OCI-LY3 (cell line): Measurements from ENCODE around the gene HS3ST3B1.

Experiments
- H2AFZ ChIP-seq: fragments of 200-600, 300-600 bp; shearing (Covaris generic); 2 replicates; pipeline ENCODE4 v1.6.0; 2014; ENCODE audit warnings: antibody characterized with exemption, low read depth, low read length
- H3K27ac ChIP-seq: fragments of 200-600, 300-600 bp; sonication (generic); 2 replicates; pipeline ENCODE4 v1.5.1; 2014; ENCODE audit warnings: mild to moderate bottlenecking, low read length, moderate library complexity, mixed read lengths
- H3K27me3 ChIP-seq: fragments of 200-600, 300-600 bp; sonication (generic); 2 replicates; pipeline ENCODE4 v1.6.1; 2014; ENCODE audit warnings: low read depth, low read length, mixed read lengths
- H3K36me3 ChIP-seq: fragments of 200-600, 300-600 bp; sonication (generic); replicated peaks from 2 replicates; pipeline ENCODE3; 2014; ENCODE audit warnings: low read depth, low read length, mixed read lengths
- H3K4me1 ChIP-seq: fragments of 300-600, 200-600 bp; sonication (generic); 2 replicates; pipeline ENCODE4 v1.6.1; 2014; ENCODE audit warnings: low read length, mixed read lengths
- H3K4me2 ChIP-seq: fragments of 200-600, 300-600 bp; sonication (generic); 2 replicates; pipeline ENCODE4 v1.6.1; 2014; ENCODE audit warnings: low read length, mixed read lengths
- H3K4me3 ChIP-seq: fragments of 300-600, 200-600 bp; sonication (generic); 2 replicates; pipeline ENCODE4 v1.5.1; 2014; ENCODE audit warnings: antibody characterized with exemption, mild to moderate bottlenecking, low read length, moderate library complexity
- H3K79me2 ChIP-seq: fragments of 300-600, 200-600 bp; shearing (Covaris generic); 2 replicates; pipeline ENCODE4 v1.6.1; 2014; ENCODE audit warnings: mild to moderate bottlenecking, low read length, mixed read lengths
- H3K9ac ChIP-seq: fragments of 300-600, 200-600 bp; shearing (Covaris generic); 2 replicates; pipeline ENCODE4 v1.6.0; 2014; ENCODE audit warnings: mild to moderate bottlenecking, low read length, moderate library complexity
- H3K9me3 ChIP-seq: fragments of 200-600, 300-600 bp; shearing (Covaris generic); 2 replicates; pipeline ENCODE4 v1.6.1; 2014; ENCODE audit warnings: low read length, mixed read lengths; ENCODE audit not compliant: insufficient read depth
- H4K20me1 ChIP-seq: fragments of 200-600, 300-600 bp; sonication (generic); 2 replicates; pipeline ENCODE4 v1.6.1; 2016; ENCODE audit warnings: low read length, mixed read lengths; ENCODE audit not compliant: insufficient read depth
- CTCF ChIP-seq: fragments of 200-600, 300-600 bp; sonication (generic); IDR thresholded peaks from 2 replicates; pipeline ENCODE4 v1.5.1; 2014; ENCODE audit warnings: antibody characterized with exemption, low read length, low read depth
- EZH2phosphoT487 ChIP-seq: fragments of 200-600 bp; shearing (Covaris generic); IDR thresholded peaks from 2 replicates; pipeline ENCODE4 v1.6.1; 2018; ENCODE audit warnings: antibody characterized with exemption, mixed run types, low read depth

Gene HS3ST3B1

GRCh38 chr17:14330492-14330962 lies 29.6 kb downstream of the HS3ST3B1 start:
- no peak overlapping the region for H3K9ac ChIP-seq
- H3K79me2 ChIP-seq = no peaks in the 10 kb centered on the region
- H3K9me3 ChIP-seq = no peaks in the 10 kb centered on the region
- H3K4me2 ChIP-seq = no peak overlapping the region
- H3K4me1 ChIP-seq = no peaks in the 10 kb centered on the region
- H3K27me3 ChIP-seq = no peaks in the 10 kb centered on the region
- no peak for TF ChIP-seq EZH2phosphoT487
- TF ChIP-seq CTCF = no peak
- H3K27ac ChIP-seq = no peak overlapping the region
- H3K4me3 ChIP-seq = no peak overlapping the region
- H3K36me3 ChIP-seq = no peaks in the 10 kb centered on the region
- H4K20me1 ChIP-seq = no peaks in the 10 kb centered on the region
- H2AFZ ChIP-seq = no peak overlapping the region

GRCh38 chr17:14331225-14331981 lies 30.5 kb downstream of the HS3ST3B1 start:
- TF ChIP-seq EZH2phosphoT487 (no peak), CTCF (no peak)
- no peak overlapping the region for H2AFZ ChIP-seq
- no peaks in the 10 kb centered on the region for H3K9me3 ChIP-seq
- H3K27me3 ChIP-seq = peaks cover 2% of the 10 kb centered on the region
- no peaks in the 10 kb centered on the region for H3K4me1 ChIP-seq
- H3K27ac ChIP-seq = no peak overlapping the region
- H3K4me2 ChIP-seq = no peak overlapping the region
- no peak overlapping the region for H3K9ac ChIP-seq
- H3K36me3 ChIP-seq = no peaks in the 10 kb centered on the region
- no peaks in the 10 kb centered on the region for H3K79me2 ChIP-seq
- no peaks in the 10 kb centered on the region for H4K20me1 ChIP-seq
- no peak overlapping the region for H3K4me3 ChIP-seq

GRCh38 chr17:14331982-14332298 lies 31.1 kb downstream of the HS3ST3B1 start:
- H4K20me1 ChIP-seq = no peaks in the 10 kb centered on the region
- no peak overlapping the region for H3K4me3 ChIP-seq
- no peak for TF ChIP-seq EZH2phosphoT487
- no peak for TF ChIP-seq CTCF
- no peak overlapping the region for H3K9ac ChIP-seq
- H2AFZ ChIP-seq = no peak overlapping the region
- H3K4me2 ChIP-seq = no peak overlapping the region
- no peaks in the 10 kb centered on the region for H3K36me3 ChIP-seq
- H3K27me3 ChIP-seq = peaks cover 6% of the 10 kb centered on the region
- no peak overlapping the region for H3K27ac ChIP-seq
- H3K4me1 ChIP-seq = no peaks in the 10 kb centered on the region
- H3K79me2 ChIP-seq = no peaks in the 10 kb centered on the region
- H3K9me3 ChIP-seq = no peaks in the 10 kb centered on the region

GRCh38 chr17:14332331-14332730 lies 31.4 kb downstream of the HS3ST3B1 start:
- no peaks in the 10 kb centered on the region for H3K9me3 ChIP-seq
- H3K27me3 ChIP-seq = peaks cover 6% of the 10 kb centered on the region
- no peak for TF ChIP-seq EZH2phosphoT487
- no peak for TF ChIP-seq CTCF
- H4K20me1 ChIP-seq = no peaks in the 10 kb centered on the region
- H2AFZ ChIP-seq = no peak overlapping the region
- H3K36me3 ChIP-seq = no peaks in the 10 kb centered on the region
- no peak overlapping the region for H3K27ac ChIP-seq
- no peak overlapping the region for H3K9ac ChIP-seq
- no peak overlapping the region for H3K4me3 ChIP-seq
- no peak overlapping the region for H3K4me2 ChIP-seq
- H3K4me1 ChIP-seq = no peaks in the 10 kb centered on the region
- H3K79me2 ChIP-seq = no peaks in the 10 kb centered on the region
